K562 (cell line): ENCODE data around the gene NEURL4. TPM values are rescaled to one million over a fixed set of nuclear protein-coding genes. Genes with fewer than 3 reads are reported as not detected.
A peak's percentile ranks its signal among the peaks of the same experiment; 100 is the strongest.

Experiments used
- BCL6 ChIP-seq: fragments of 250-450 bp; sonication (Bioruptor Pico); IDR thresholded peaks from 2 replicates; pipeline ENCODE4 v1.4.0; 2020
- C11orf30 ChIP-seq: fragments of 450-650 bp; IDR thresholded peaks from 2 replicates; pipeline ENCODE4 v1.6.1; 2016; ENCODE audit warnings: low read depth, mild to moderate bottlenecking
- CBFB ChIP-seq: sonication (generic); formaldehyde crosslinking; IDR thresholded peaks from 2 replicates; pipeline ENCODE4 v1.4.0; 2020; ENCODE audit warnings: mild to moderate bottlenecking, missing genetic modification reagents
- CLOCK ChIP-seq: fragments of 250-450 bp; sonication (Bioruptor Pico); IDR thresholded peaks from 2 replicates; pipeline ENCODE4 v1.4.0; 2020; ENCODE audit warnings: mild to moderate bottlenecking, moderate library complexity, borderline replicate concordance
- CREB3L1 ChIP-seq: fragments of 450-650 bp; IDR thresholded peaks from 2 replicates; pipeline ENCODE4 v1.6.1; 2014; ENCODE audit warnings: low read depth, mild to moderate bottlenecking, moderate library complexity, borderline replicate concordance
- ERF ChIP-seq: fragments of 450-650 bp; formaldehyde crosslinking; IDR thresholded peaks from 2 replicates; pipeline ENCODE4 v1.4.0; 2020; ENCODE audit warnings: mild to moderate bottlenecking, mixed read lengths
- FOXJ3 ChIP-seq: sonication (generic); formaldehyde crosslinking; IDR thresholded peaks from 2 replicates; pipeline ENCODE4 v1.4.0; 2020; ENCODE audit warnings: mild to moderate bottlenecking, missing genetic modification reagents
- FOXP4 ChIP-seq: sonication (generic); formaldehyde crosslinking; IDR thresholded peaks from 2 replicates; pipeline ENCODE4 v1.8.0; 2022; ENCODE audit warnings: mild to moderate bottlenecking, missing genetic modification reagents, borderline replicate concordance
- HBP1 ChIP-seq: fragments of 450-650 bp; formaldehyde crosslinking; IDR thresholded peaks from 2 replicates; pipeline ENCODE4 v1.4.0; 2022; ENCODE audit warnings: missing genetic modification characterization
- MAFF ChIP-seq: IDR thresholded peaks from 2 replicates; pipeline ENCODE4 v1.6.1; 2012; ENCODE audit warnings: low read length, improper control_type of control experiment
- POLR2H ChIP-seq: IDR thresholded peaks from 2 replicates; pipeline ENCODE4 v1.6.1; 2016; ENCODE audit warnings: missing genetic modification characterization, low read depth, mild to moderate bottlenecking, control low read depth, missing compliant biosample characterization, moderate library complexity
- RB1 ChIP-seq: fragments of 450-650 bp; IDR thresholded peaks from 2 replicates; pipeline ENCODE4 v1.6.1; 2017; ENCODE audit warnings: low read depth, mild to moderate bottlenecking
- TRIM28 ChIP-seq: fragments of 450-650 bp; IDR thresholded peaks from 2 replicates; pipeline ENCODE4 v1.6.1; 2017
- U2AF1 ChIP-seq: fragments of 200-400 bp; formaldehyde crosslinking; optimal IDR thresholded peaks from 2 replicates; pipeline ENCODE3; 2017; ENCODE audit warnings: mild to moderate bottlenecking, low read depth, low read length, moderate library complexity
- ZFP36 ChIP-seq: fragments of 150-350 bp; IDR thresholded peaks from 2 replicates; pipeline ENCODE4 v1.6.1; 2018; ENCODE audit warnings: low read length, low read depth; ENCODE audit not compliant: partially characterized antibody
- ZFPM2 ChIP-seq: fragments of 250-450 bp; sonication (Bioruptor Pico); IDR thresholded peaks from 2 replicates; pipeline ENCODE4 v1.5.1; 2022; ENCODE audit warnings: mild to moderate bottlenecking
- ZNF395 ChIP-seq: fragments of 200-800 bp; sonication (Bioruptor generic); IDR thresholded peaks from 2 replicates; pipeline ENCODE4 v1.6.1; 2017; ENCODE audit warnings: missing genetic modification characterization, missing compliant biosample characterization
- polyA plus RNA-seq, 8 experiments: library from polyadenylated mRNA; depleted of rRNA in 4 of 8; stranded (reverse) in 5 of 8; unstranded in 3 of 8; fragments of >200 nt; fragmentation: Nextera tagmentation in 2 of 8; fragmentation: Illumina TruSeq in 1 of 8; extraction: Ambion mirVana in 2 of 8; extraction: Trizol in 1 of 8; gene quantifications; 2 replicates each; pipeline versions ENCODE4 v1.2.1 to v1.2.3, GENCODE V29; 2011 to 2014; ENCODE audit warnings: inconsistent platforms in 1 of 8, missing spikeins in 1 of 8
- total RNA-seq, 7 experiments: library from RNA; depleted of rRNA in 6 of 7; stranded (reverse); fragments of >200 nt in 6 of 7; fragmentation: Illumina TruSeq in 2 of 7; extraction: Trizol in 2 of 7; gene quantifications; 2 replicates each; pipeline versions ENCODE4 v1.2.1 to v1.2.3, GENCODE V29; 2011 to 2021; ENCODE audit warnings: low replicate concordance in 1 of 7

NEURL4 gene
- total and polyA plus RNA-seq, 9 of the 15 experiments (the other 6 are each of a cell fraction or from before 2014, with no cell fraction given), result 0.08 to 37.4 (median 11.5) TPM

DNA sequence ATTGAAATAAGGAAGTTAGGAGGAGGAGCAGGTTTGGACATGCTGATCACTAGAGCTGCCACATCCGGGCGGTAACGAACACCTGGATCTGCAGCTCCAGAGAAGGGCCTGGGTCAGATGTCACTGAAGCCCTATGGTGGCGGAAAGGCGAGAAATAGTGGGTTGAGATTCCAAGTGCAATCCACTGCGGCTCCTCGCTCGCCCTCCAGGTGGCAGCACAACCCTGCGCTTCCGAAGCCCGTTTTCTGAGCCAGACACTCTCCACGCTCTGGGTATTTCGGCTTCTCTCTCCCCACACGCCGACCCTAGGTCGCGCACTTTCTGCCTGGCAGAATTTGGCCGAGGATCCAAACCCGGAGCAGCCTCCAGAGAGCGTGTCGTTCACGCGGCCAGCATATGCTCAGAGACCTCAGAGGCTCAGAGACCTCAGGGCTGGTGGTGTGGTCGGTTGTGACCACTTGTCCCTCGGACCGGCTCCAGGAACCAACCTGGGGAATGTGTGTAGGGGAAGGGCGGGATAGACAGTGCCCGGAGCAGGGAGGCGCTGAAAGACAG lies 48.5 kb downstream of the NEURL4 start (continued):
- TF ChIP-seq CREB3L1, result no peak
- TF ChIP-seq FOXP4, result peak; percentile 90
- no peak for TF ChIP-seq CLOCK (CRISPR knock-in tag)
- TF ChIP-seq TRIM28, result 0 out of 2 replicates have a peak, but pooled peaks have one; percentile 21
- TF ChIP-seq U2AF1, result no peak
- TF ChIP-seq ERF (CRISPR knock-in tag), result no peak
- TF ChIP-seq ZNF395 (CRISPR knock-in tag), result no peak
- TF ChIP-seq ZFP36, result no peak
- TF ChIP-seq CBFB (CRISPR knock-in tag), result peak; percentile 37; the same call in 1 of the 2 replicates
- TF ChIP-seq RB1, result peak; percentile 55; the same call in 1 of the 2 replicates
- TF ChIP-seq MAFF, result no peak
- TF ChIP-seq C11orf30, result no peak
- TF ChIP-seq POLR2H (tag), result no peak
- TF ChIP-seq FOXJ3 (CRISPR knock-in tag), result no peak
- TF ChIP-seq ZFPM2, result no peak
- no peak for TF ChIP-seq HBP1 (CRISPR knock-in tag)
- TF ChIP-seq BCL6 (CRISPR knock-in tag), result no peak
